ENCODE results near the gene CDH5. TPM values are rescaled to one million over a fixed set of nuclear protein-coding genes. Genes with fewer than 3 reads are reported as not detected.

CDH5 gene
- total and polyA plus RNA-seq, 2 donors (not counting 3 experiments of a cell fraction or from before 2014, with no cell fraction given), result 765 to 815 TPM

DNA sequence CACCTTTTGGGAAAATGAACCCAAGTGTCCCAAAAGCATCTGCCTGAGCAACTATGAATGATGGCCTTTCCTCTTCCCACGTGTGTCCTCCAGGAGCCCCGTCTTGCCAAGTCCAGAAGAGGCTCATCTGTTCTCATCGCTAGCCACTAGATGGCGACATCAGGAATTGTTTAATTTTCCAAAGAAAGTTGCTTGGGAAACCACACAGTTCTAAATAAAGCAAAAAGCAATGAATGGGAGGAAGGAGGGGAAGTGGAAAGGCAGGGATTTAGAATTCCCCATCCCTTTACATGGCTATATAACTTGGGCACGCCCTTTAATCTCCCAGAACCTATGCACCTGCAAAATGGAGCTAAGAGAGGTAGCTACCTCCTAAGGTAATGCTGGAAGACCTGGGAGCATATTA is 9.0 kb upstream of the CDH5 start:
- Histone ChIP-seq H3K9ac (replicated peaks; ENCODE audit: extremely low read depth, insufficient read depth, low read length) (no peak overlapping the region), H4K20me1 (replicated peaks; ENCODE audit: control insufficient read depth, extremely low read depth, insufficient read depth, low read length) (no peaks in the 10 kb centered on the region), H3K27me3 (ENCODE audit: control insufficient read depth in 2 of 2, insufficient read depth in 2 of 2, low read length in 2 of 2) (no peaks in the 10 kb centered on the region), H3K9me3 (replicated peaks; ENCODE audit: control insufficient read depth, insufficient read depth, low read length) (no peaks in the 10 kb centered on the region), H2AFZ (ENCODE audit: low read depth, low read length) (no peak overlapping the region), H3K4me1 (ENCODE audit: control insufficient read depth, extremely low read depth, insufficient read depth, low read length) (peaks cover 51% of the 10 kb centered on the region), H3K4me2 (ENCODE audit: insufficient read depth, low read length) (no peak overlapping the region), H3K27ac (ENCODE audit: insufficient read depth, low read depth, low read length) (peak overlapping the region; percentile 99), H3K4me3 (replicated peaks in 1 of 3; ENCODE audit: insufficient read depth in 1 of 3, low read depth in 1 of 3, low read length in 3 of 3) (no peak overlapping the region), H3K79me2 (ENCODE audit: control insufficient read depth, insufficient read depth, low read length) (peaks cover 3% of the 10 kb centered on the region), H3K36me3 (ENCODE audit: control insufficient read depth in 2 of 2, extremely low read depth in 1 of 2, insufficient read depth in 2 of 2, low read length in 2 of 2) (no peaks in the 10 kb centered on the region), H3K9me1 (replicated peaks; ENCODE audit: control insufficient read depth, extremely low read depth, insufficient read depth, low read length) (no peaks in the 10 kb centered on the region)
- POLR2A ChIA-PET, result interaction anchor here (0.9 to 3.4 kb wide), 3 partner anchors 9 to 18 kb away, joined by 3 to 53 read pairs (median 13); partner anchors contain the start of gene CDH5
- FAIRE-seq (peak; percentile 99), DNase-seq (ENCODE audit: low read depth, low spot score) (peak; percentile 93)
- BruUV-seq (replicated peaks), result no TSS peak
- intact Hi-C loops (cut with micrococcal nuclease) (loop anchor here (1.0 to 5.0 kb wide), 2 partner anchors 51 to 125 kb away; no protein-coding TSS in a partner anchor), dilution Hi-C loops (cut with MboI; ENCODE audit: extremely low pct_ligation_motif_present, low sequenced_read_pairs) (no loop called here)
- CTCF ChIA-PET, result interaction anchor here (0.6 to 6.5 kb wide), 11 partner anchors 11 to 219 kb away, joined by 3 to 126 read pairs (median 4); partner anchors contain the start of gene CDH5
- TF ChIP-seq GATA2 (IDR thresholded peaks at IDR 0.05; ENCODE audit: insufficient read depth, insufficient read length, low read depth, low read length) (no peak), POLR2AphosphoS5 (IDR thresholded peaks at IDR 0.05; ENCODE audit: insufficient read depth, low read depth, low read length) (no peak), EZH2 (IDR thresholded peaks at IDR 0.05; ENCODE audit: borderline replicate concordance, low read depth, low read length, severe bottlenecking) (no peak), JUN (IDR thresholded peaks at IDR 0.05; ENCODE audit: borderline replicate concordance, insufficient read depth, insufficient read length, low read depth) (no peak), POLR2A (IDR thresholded peaks at IDR 0.05; ENCODE audit: low read depth, low read length) (no peak), MYC (IDR thresholded peaks at IDR 0.05; ENCODE audit: low read depth, low read length) (no peak), FOS (IDR thresholded peaks at IDR 0.05; ENCODE audit: borderline replicate concordance, insufficient read depth, low read length) (no peak)
- TF ChIP-seq, protein P1, sequence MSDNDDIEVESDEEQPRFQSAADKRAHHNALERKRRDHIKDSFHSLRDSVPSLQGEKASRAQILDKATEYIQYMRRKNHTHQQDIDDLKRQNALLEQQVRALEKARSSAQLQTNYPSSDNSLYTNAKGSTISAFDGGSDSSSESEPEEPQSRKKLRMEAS (IDR thresholded peaks at IDR 0.05; ENCODE audit: insufficient read depth, insufficient read length), result peak; percentile 56
- TF ChIP-seq, protein P2, sequence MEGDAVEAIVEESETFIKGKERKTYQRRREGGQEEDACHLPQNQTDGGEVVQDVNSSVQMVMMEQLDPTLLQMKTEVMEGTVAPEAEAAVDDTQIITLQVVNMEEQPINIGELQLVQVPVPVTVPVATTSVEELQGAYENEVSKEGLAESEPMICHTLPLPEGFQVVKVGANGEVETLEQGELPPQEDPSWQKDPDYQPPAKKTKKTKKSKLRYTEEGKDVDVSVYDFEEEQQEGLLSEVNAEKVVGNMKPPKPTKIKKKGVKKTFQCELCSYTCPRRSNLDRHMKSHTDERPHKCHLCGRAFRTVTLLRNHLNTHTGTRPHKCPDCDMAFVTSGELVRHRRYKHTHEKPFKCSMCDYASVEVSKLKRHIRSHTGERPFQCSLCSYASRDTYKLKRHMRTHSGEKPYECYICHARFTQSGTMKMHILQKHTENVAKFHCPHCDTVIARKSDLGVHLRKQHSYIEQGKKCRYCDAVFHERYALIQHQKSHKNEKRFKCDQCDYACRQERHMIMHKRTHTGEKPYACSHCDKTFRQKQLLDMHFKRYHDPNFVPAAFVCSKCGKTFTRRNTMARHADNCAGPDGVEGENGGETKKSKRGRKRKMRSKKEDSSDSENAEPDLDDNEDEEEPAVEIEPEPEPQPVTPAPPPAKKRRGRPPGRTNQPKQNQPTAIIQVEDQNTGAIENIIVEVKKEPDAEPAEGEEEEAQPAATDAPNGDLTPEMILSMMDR (IDR thresholded peaks at IDR 0.05; ENCODE audit: extremely low read depth in 1 of 2, insufficient read depth in 1 of 2, low read depth in 1 of 2, low read length in 2 of 2), result peak; percentile 74 to 84

Data from endothelial cell of umbilical vein (primary cell).